GM12878 (cell line): ENCODE measurements around the gene WDR48. TPM values are rescaled to one million over a fixed set of nuclear protein-coding genes. Genes with fewer than 3 reads are reported as not detected.

Source experiments
- ATAC-seq: fragments of 200-7000 bp; cut with Tn5 transposase; 3 replicates; pipeline ENCODE4 v1.9.1; 2020; ENCODE audit warnings: mild to moderate bottlenecking, moderate library complexity
- BruUV-seq: library from RNA; stranded (reverse); fragments of 400-500 nt; replicated peaks from 2 replicates; lab custom pipeline; 2021; lab: Mats Ljungman, UMichigan
- CTCF ChIA-PET: fragments of 300-600 bp; sonication (Branson Sonifier 250); formaldehyde crosslinking; extraction: SDS; loops from one replicate; lab custom pipeline; 2021; ENCODE audit warnings: inconsistent platforms; lab: Yijun Ruan, JAX
- POLR2A ChIA-PET: fragments of 350-600 bp; formaldehyde crosslinking; extraction: SDS; loops from one replicate; lab custom pipeline; 2021; ENCODE audit warnings: inconsistent platforms; lab: Charles Lee
- RAD21 ChIA-PET: fragments of 300-600 bp; sonication (Branson Sonifier 250); formaldehyde crosslinking; loops from one replicate; lab custom pipeline; 2023; ENCODE audit warnings: antibody characterized with exemption; ENCODE audit not compliant: unreplicated experiment; lab: Charles Lee
- SMC1A ChIA-PET: fragments of 300-600 bp; sonication (Branson Sonifier 250); formaldehyde crosslinking; loops from one replicate; lab custom pipeline; 2023; ENCODE audit not compliant: unreplicated experiment, uncharacterized antibody; lab: Charles Lee
- DNase-seq: peaks from one replicate; pipeline ENCODE4 v3.0.0-alpha.2; 2011; ENCODE audit warnings: low read depth, low spot score
- FAIRE-seq: peaks from 3 replicates; lab custom pipeline; 2011; peaks lifted over from hg19 to GRCh38; lab: Jason Lieb, UNC
- H2AFZ ChIP-seq: 2 replicates; pipeline ENCODE4 v1.6.0; 2011; ENCODE audit warnings: low read depth, low read length, control low read depth; ENCODE audit not compliant: control insufficient read depth
- H3K27ac ChIP-seq: 2 replicates; pipeline ENCODE4 v1.5.1; 2011; ENCODE audit warnings: control low read depth; ENCODE audit not compliant: control insufficient read depth, insufficient read depth
- H3K27me3 ChIP-seq, 2 experiments: replicated peaks in 1 of 2; 2 replicates each; pipeline versions ENCODE4 v1.6.0 to v1.6.1; 2011; ENCODE audit warnings: low read length in 1 of 2; ENCODE audit not compliant: control insufficient read depth in 2 of 2, insufficient read depth in 2 of 2
- H3K36me3 ChIP-seq, 2 experiments: 2 replicates each; pipeline ENCODE4 v1.5.1; 2011; ENCODE audit warnings: low read length in 1 of 2; ENCODE audit not compliant: control insufficient read depth in 2 of 2, insufficient read depth in 2 of 2
- H3K4me1 ChIP-seq: 2 replicates; pipeline ENCODE4 v1.6.1; 2011; ENCODE audit warnings: mild to moderate bottlenecking, low read length, moderate library complexity, mixed read lengths; ENCODE audit not compliant: control insufficient read depth, insufficient read depth
- H3K4me2 ChIP-seq: 2 replicates; pipeline ENCODE4 v1.6.0; 2011; ENCODE audit warnings: control low read depth; ENCODE audit not compliant: control insufficient read depth, insufficient read depth
- H3K4me3 ChIP-seq: fragments of 200-600 bp; sonication (generic); 2 replicates; pipeline ENCODE4 v1.5.1; 2016
- H3K79me2 ChIP-seq: 2 replicates; pipeline ENCODE4 v1.6.0; 2011; ENCODE audit warnings: low read length; ENCODE audit not compliant: control insufficient read depth, insufficient read depth
- H3K9ac ChIP-seq: 2 replicates; pipeline ENCODE4 v1.8.0; 2011; ENCODE audit warnings: low read length, control low read depth, mixed read lengths; ENCODE audit not compliant: control insufficient read depth, insufficient read depth
- H3K9me3 ChIP-seq: replicated peaks from 3 replicates; pipeline ENCODE4 v1.5.1; 2011; ENCODE audit warnings: mild to moderate bottlenecking, low read length; ENCODE audit not compliant: control insufficient read depth, insufficient read depth
- H4K20me1 ChIP-seq: 2 replicates; pipeline ENCODE4 v1.6.0; 2011; ENCODE audit not compliant: control insufficient read depth, insufficient read depth
- ASH2L ChIP-seq: fragments of 300-600, 200-600 bp; sonication (generic); IDR thresholded peaks from 2 replicates; pipeline ENCODE4 v1.6.1; 2017; ENCODE audit warnings: low read depth, mild to moderate bottlenecking, borderline replicate concordance
- CHD1 ChIP-seq: IDR thresholded peaks from 2 replicates; pipeline ENCODE4 v1.6.1; 2012; ENCODE audit warnings: low read depth, low read length, improper control_type of control experiment
- FOXM1 ChIP-seq: IDR thresholded peaks from 2 replicates; pipeline ENCODE4 v1.6.1; 2012; ENCODE audit warnings: low read depth, mild to moderate bottlenecking, inconsistent platforms, low read length, moderate library complexity
- HDGF ChIP-seq: fragments of 450-650 bp; IDR thresholded peaks from 2 replicates; pipeline ENCODE4 v1.6.1; 2016; ENCODE audit warnings: antibody characterized with exemption
- IKZF1 ChIP-seq: fragments of 450-650 bp; conservative IDR thresholded peaks from 2 replicates; pipeline ENCODE4 v1.6.1; 2017; ENCODE audit warnings: antibody characterized with exemption, mild to moderate bottlenecking
- NR2C1 ChIP-seq: fragments of 450-650 bp; IDR thresholded peaks from 2 replicates; pipeline ENCODE4 v1.6.1; 2017; ENCODE audit warnings: antibody characterized with exemption, mild to moderate bottlenecking, moderate library complexity
- NR2F1 ChIP-seq: fragments of 450-650 bp; conservative IDR thresholded peaks from 2 replicates; pipeline ENCODE4 v1.6.1; 2017; ENCODE audit warnings: mild to moderate bottlenecking
- PAX5 ChIP-seq: IDR thresholded peaks from 2 replicates; pipeline ENCODE4 v1.6.1; 2011; ENCODE audit warnings: low read depth, low read length, borderline replicate concordance
- RUNX3 ChIP-seq: IDR thresholded peaks from 2 replicates; pipeline ENCODE4 v1.6.1; 2012; ENCODE audit warnings: low read length, inconsistent platforms
- SIX5 ChIP-seq: IDR thresholded peaks from 2 replicates; pipeline ENCODE4 v1.6.1; 2011; ENCODE audit warnings: mild to moderate bottlenecking, low read depth, low read length, moderate library complexity; ENCODE audit not compliant: severe bottlenecking
- SMARCA5 ChIP-seq: fragments of 450-650 bp; IDR thresholded peaks from 2 replicates; pipeline ENCODE4 v1.6.1; 2017; ENCODE audit warnings: mild to moderate bottlenecking
- SPI1 ChIP-seq: IDR thresholded peaks from 2 replicates; pipeline ENCODE4 v1.6.1; 2011; ENCODE audit warnings: low read depth, mild to moderate bottlenecking, low read length, moderate library complexity, borderline replicate concordance; ENCODE audit not compliant: insufficient read depth
- TAF1 ChIP-seq: IDR thresholded peaks from 2 replicates; pipeline ENCODE4 v1.6.1; 2011; ENCODE audit warnings: mild to moderate bottlenecking, low read depth, low read length, borderline replicate concordance
- TCF7 ChIP-seq: IDR thresholded peaks from 2 replicates; pipeline ENCODE4 v1.6.1; 2014; ENCODE audit warnings: antibody characterized with exemption, borderline replicate concordance
- WRNIP1 ChIP-seq: IDR thresholded peaks from 2 replicates; pipeline ENCODE4 v1.6.1; 2011; ENCODE audit warnings: low read depth, low read length, improper control_type of control experiment, borderline replicate concordance
- WGBS: methylation state at CpG from one replicate; pipeline ENCODE4 v1.1.6; 2016; ENCODE audit warnings: low lambda C conversion rate; ENCODE audit not compliant: insufficient replicate concordance, insufficient coverage; ENCODE audit errors: missing lambda C conversion rate; 5-methylcytosine and 5-hydroxymethylcytosine counted together
- in situ Hi-C: fragments of 300-500 bp; cut with MboI; formaldehyde crosslinking; loops from 9 replicates; pipeline ENCODE4 v1.14.3; 2018; ENCODE audit warnings: mixed read lengths
- intact Hi-C: fragments of 100-400 bp; cut with micrococcal nuclease; formaldehyde crosslinking; loops from one replicate; pipeline ENCODE4 v1.14.2; 2022; ENCODE audit not compliant: unreplicated experiment
- polyA plus RNA-seq, 11 experiments: library from polyadenylated mRNA; depleted of rRNA in 4 of 11; unstranded in 6 of 11; stranded (reverse) in 5 of 11; fragments of >200 nt; fragmentation: Nextera tagmentation in 4 of 11; fragmentation: Illumina TruSeq in 1 of 11; extraction: Ambion mirVana in 4 of 11; extraction: Trizol in 1 of 11; gene quantifications; 1 replicate in 1 of 11; 2 replicates in 10 of 11; pipeline versions ENCODE4 v1.2.1 to v1.2.3, GENCODE V29; 2011 to 2016; ENCODE audit warnings: inconsistent platforms in 2 of 11, missing spikeins in 2 of 11, low read depth in 1 of 11
- total RNA-seq, 4 experiments: library from RNA; depleted of rRNA in 3 of 4; stranded (reverse); fragments of >200 nt in 3 of 4; fragmentation: Illumina TruSeq in 1 of 4; extraction: Trizol in 1 of 4; gene quantifications; 2 replicates each; pipeline versions ENCODE4 v1.2.1 to v1.2.3, GENCODE V29; 2013 to 2021
- TF ChIP-seq, protein P1 (sequence below): fragments of 450-650 bp; IDR thresholded peaks from 2 replicates; pipeline ENCODE4 v1.6.1; 2017; ENCODE audit warnings: mild to moderate bottlenecking
- TF ChIP-seq, protein P2 (sequence below): fragments of 150-350 bp; IDR thresholded peaks from 2 replicates; pipeline ENCODE4 v1.6.1; 2014; ENCODE audit warnings: mild to moderate bottlenecking, low read depth, low read length
- TF ChIP-seq, protein P3 (sequence below): IDR thresholded peaks from 2 replicates; pipeline ENCODE4 v1.6.1; 2011; ENCODE audit warnings: low read depth, mild to moderate bottlenecking, low read length, moderate library complexity, borderline replicate concordance; ENCODE audit errors: extremely low read depth
- TF ChIP-seq, protein P4 (sequence below): fragments of 450-650 bp; IDR thresholded peaks from 2 replicates; pipeline ENCODE4 v1.6.1; 2017; ENCODE audit warnings: low read depth, mild to moderate bottlenecking, moderate library complexity
- TF ChIP-seq, protein P5 (sequence below): fragments of 450-650 bp; IDR thresholded peaks from 2 replicates; pipeline ENCODE4 v1.6.1; 2014; ENCODE audit warnings: mild to moderate bottlenecking

The WDR48 gene
- total and polyA plus RNA-seq, 10 of the 15 experiments (the other 5 are each of a cell fraction or from before 2014, with no cell fraction given): 16.8 to 43.8 (median 29.0) TPM

DNA sequence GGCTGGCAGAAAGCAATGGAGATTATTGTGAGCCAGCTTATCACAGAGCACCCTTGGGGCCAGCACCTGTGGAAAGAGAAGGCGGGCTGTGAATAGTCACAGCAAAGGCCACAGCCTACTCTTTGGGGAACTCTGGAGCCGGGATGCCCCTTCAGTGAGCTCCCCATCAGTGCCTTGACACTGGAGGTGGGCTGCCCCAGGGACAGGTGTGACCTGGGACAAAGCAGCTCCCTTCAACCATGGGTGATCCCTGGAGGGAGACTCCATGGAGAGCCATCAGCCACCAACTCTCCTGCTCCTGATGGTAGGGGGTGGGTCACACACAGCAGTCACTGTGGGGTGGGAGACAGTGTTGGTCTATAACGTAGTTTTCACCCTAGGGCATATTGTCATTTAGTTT is 61.5 kb downstream of the WDR48 start:
- no peaks in the 10 kb centered on the region; a peak in 1 of 4 replicates for H3K36me3 ChIP-seq
- intact Hi-C loops (no loop called here), in situ Hi-C loops (no loop called here)
- no peak overlapping the region for H3K9ac ChIP-seq
- H3K79me2 ChIP-seq: no peaks in the 10 kb centered on the region
- RAD21 ChIA-PET: no interaction called here
- POLR2A ChIA-PET: no interaction called here
- no TSS peak for BruUV-seq
- H4K20me1 ChIP-seq: no peaks in the 10 kb centered on the region
- DNase-seq (no peak), ATAC-seq (no peak), FAIRE-seq (no peak)
- no peaks in the 10 kb centered on the region for H3K27me3 ChIP-seq
- no peak overlapping the region for H3K27ac ChIP-seq
- 26% methylated on average over 3 of the region's 3 CpGs for WGBS
- H2AFZ ChIP-seq: no peak overlapping the region
- H3K4me2 ChIP-seq: no peak overlapping the region
- CTCF ChIA-PET: interaction anchor here (0.8 kb wide), 1 partner anchor 175 kb away, joined by 3 read pairs; no protein-coding TSS in a partner anchor
- H3K4me3 ChIP-seq: no peak overlapping the region
- TF ChIP-seq PAX5 (no peak), FOXM1 (no peak), TCF7 (no peak), NR2F1 (no peak), SIX5 (no peak), IKZF1 (no peak), SMARCA5 (no peak), CHD1 (no peak), ASH2L (no peak), SPI1 (no peak), HDGF (no peak), NR2C1 (no peak), TAF1 (no peak), RUNX3 (no peak), WRNIP1 (no peak)
- TF ChIP-seq, protein P1, sequence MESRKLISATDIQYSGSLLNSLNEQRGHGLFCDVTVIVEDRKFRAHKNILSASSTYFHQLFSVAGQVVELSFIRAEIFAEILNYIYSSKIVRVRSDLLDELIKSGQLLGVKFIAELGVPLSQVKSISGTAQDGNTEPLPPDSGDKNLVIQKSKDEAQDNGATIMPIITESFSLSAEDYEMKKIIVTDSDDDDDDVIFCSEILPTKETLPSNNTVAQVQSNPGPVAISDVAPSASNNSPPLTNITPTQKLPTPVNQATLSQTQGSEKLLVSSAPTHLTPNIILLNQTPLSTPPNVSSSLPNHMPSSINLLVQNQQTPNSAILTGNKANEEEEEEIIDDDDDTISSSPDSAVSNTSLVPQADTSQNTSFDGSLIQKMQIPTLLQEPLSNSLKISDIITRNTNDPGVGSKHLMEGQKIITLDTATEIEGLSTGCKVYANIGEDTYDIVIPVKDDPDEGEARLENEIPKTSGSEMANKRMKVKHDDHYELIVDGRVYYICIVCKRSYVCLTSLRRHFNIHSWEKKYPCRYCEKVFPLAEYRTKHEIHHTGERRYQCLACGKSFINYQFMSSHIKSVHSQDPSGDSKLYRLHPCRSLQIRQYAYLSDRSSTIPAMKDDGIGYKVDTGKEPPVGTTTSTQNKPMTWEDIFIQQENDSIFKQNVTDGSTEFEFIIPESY: no peak
- TF ChIP-seq, protein P2, sequence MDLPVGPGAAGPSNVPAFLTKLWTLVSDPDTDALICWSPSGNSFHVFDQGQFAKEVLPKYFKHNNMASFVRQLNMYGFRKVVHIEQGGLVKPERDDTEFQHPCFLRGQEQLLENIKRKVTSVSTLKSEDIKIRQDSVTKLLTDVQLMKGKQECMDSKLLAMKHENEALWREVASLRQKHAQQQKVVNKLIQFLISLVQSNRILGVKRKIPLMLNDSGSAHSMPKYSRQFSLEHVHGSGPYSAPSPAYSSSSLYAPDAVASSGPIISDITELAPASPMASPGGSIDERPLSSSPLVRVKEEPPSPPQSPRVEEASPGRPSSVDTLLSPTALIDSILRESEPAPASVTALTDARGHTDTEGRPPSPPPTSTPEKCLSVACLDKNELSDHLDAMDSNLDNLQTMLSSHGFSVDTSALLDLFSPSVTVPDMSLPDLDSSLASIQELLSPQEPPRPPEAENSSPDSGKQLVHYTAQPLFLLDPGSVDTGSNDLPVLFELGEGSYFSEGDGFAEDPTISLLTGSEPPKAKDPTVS: no peak
- TF ChIP-seq, protein P3, sequence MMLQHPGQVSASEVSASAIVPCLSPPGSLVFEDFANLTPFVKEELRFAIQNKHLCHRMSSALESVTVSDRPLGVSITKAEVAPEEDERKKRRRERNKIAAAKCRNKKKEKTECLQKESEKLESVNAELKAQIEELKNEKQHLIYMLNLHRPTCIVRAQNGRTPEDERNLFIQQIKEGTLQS: no peak
- TF ChIP-seq, protein P4, sequence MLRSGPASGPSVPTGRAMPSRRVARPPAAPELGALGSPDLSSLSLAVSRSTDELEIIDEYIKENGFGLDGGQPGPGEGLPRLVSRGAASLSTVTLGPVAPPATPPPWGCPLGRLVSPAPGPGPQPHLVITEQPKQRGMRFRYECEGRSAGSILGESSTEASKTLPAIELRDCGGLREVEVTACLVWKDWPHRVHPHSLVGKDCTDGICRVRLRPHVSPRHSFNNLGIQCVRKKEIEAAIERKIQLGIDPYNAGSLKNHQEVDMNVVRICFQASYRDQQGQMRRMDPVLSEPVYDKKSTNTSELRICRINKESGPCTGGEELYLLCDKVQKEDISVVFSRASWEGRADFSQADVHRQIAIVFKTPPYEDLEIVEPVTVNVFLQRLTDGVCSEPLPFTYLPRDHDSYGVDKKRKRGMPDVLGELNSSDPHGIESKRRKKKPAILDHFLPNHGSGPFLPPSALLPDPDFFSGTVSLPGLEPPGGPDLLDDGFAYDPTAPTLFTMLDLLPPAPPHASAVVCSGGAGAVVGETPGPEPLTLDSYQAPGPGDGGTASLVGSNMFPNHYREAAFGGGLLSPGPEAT: no peak
- TF ChIP-seq, protein P5, sequence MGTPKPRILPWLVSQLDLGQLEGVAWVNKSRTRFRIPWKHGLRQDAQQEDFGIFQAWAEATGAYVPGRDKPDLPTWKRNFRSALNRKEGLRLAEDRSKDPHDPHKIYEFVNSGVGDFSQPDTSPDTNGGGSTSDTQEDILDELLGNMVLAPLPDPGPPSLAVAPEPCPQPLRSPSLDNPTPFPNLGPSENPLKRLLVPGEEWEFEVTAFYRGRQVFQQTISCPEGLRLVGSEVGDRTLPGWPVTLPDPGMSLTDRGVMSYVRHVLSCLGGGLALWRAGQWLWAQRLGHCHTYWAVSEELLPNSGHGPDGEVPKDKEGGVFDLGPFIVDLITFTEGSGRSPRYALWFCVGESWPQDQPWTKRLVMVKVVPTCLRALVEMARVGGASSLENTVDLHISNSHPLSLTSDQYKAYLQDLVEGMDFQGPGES: no peak
- SMC1A ChIA-PET: no interaction called here
- peaks cover 15% of the 10 kb centered on the region for H3K4me1 ChIP-seq
- H3K9me3 ChIP-seq: no peaks in the 10 kb centered on the region
